H9 (cell line): ENCODE results near the gene MAZ. TPM values are rescaled to one million over a fixed set of nuclear protein-coding genes. Genes with fewer than 3 reads are reported as not detected.

ENCODE experiments used
- DNase-seq: peaks from one replicate; pipeline ENCODE4 v3.0.0-alpha.2; 2017
- H2AFZ ChIP-seq: one replicate; pipeline ENCODE4 v1.6.1; 2013; ENCODE audit warnings: mild to moderate bottlenecking, low read length, control low read depth, moderate library complexity
- H2AK5ac ChIP-seq: 2 replicates; pipeline ENCODE4 v1.6.1; 2013; ENCODE audit warnings: low read length, control low read depth, mixed read lengths; ENCODE audit not compliant: insufficient read length
- H2BK120ac ChIP-seq: one replicate; pipeline ENCODE4 v1.6.1; 2013; ENCODE audit warnings: low read depth, mild to moderate bottlenecking, low read length, control low read depth, inconsistent platforms; ENCODE audit not compliant: poor library complexity, severe bottlenecking
- H2BK12ac ChIP-seq: 2 replicates; pipeline ENCODE4 v1.6.1; 2013; ENCODE audit warnings: low read length, control low read depth, mixed read lengths, low read depth; ENCODE audit not compliant: insufficient read length
- H2BK15ac ChIP-seq: 2 replicates; pipeline ENCODE4 v1.6.1; 2013; ENCODE audit warnings: low read depth, low read length, control low read depth
- H2BK20ac ChIP-seq: one replicate; pipeline ENCODE4 v1.6.1; 2013; ENCODE audit warnings: low read depth, mild to moderate bottlenecking, low read length, control low read depth, inconsistent platforms; ENCODE audit not compliant: poor library complexity, severe bottlenecking
- H2BK5ac ChIP-seq: 2 replicates; pipeline ENCODE4 v1.6.1; 2013; ENCODE audit warnings: low read length, control low read depth, mixed read lengths; ENCODE audit not compliant: insufficient read length
- H3K14ac ChIP-seq: 2 replicates; pipeline ENCODE4 v1.6.1; 2013; ENCODE audit warnings: low read length, control low read depth; ENCODE audit not compliant: insufficient read depth
- H3K18ac ChIP-seq: 2 replicates; pipeline ENCODE4 v1.6.1; 2013; ENCODE audit warnings: low read depth, mild to moderate bottlenecking, mixed read lengths, low read length, control low read depth; ENCODE audit not compliant: insufficient read length
- H3K23ac ChIP-seq: 2 replicates; pipeline ENCODE4 v1.6.1; 2013; ENCODE audit warnings: low read length, control low read depth, mixed read lengths, low read depth; ENCODE audit not compliant: insufficient read length
- H3K23me2 ChIP-seq: 2 replicates; pipeline ENCODE4 v1.6.1; 2013; ENCODE audit warnings: low read depth, mild to moderate bottlenecking, mixed read lengths, low read length, control low read depth; ENCODE audit not compliant: insufficient read length, poor library complexity, severe bottlenecking
- H3K27ac ChIP-seq: 2 replicates; pipeline ENCODE4 v1.5.1; 2013; ENCODE audit warnings: low read length, control low read depth, mixed read lengths, low read depth; ENCODE audit not compliant: insufficient read length
- H3K27me3 ChIP-seq: 2 replicates; pipeline ENCODE4 v1.6.1; 2013; ENCODE audit warnings: low read length, control low read depth, inconsistent platforms; ENCODE audit not compliant: insufficient read depth
- H3K4ac ChIP-seq: 2 replicates; pipeline ENCODE4 v1.6.1; 2013; ENCODE audit warnings: low read depth, mild to moderate bottlenecking, control low read depth, inconsistent platforms, low read length, moderate library complexity
- H3K4me1 ChIP-seq: 2 replicates; pipeline ENCODE4 v1.6.1; 2013; ENCODE audit warnings: low read length, control low read depth, inconsistent platforms; ENCODE audit not compliant: insufficient read depth
- H3K4me2 ChIP-seq: 2 replicates; pipeline ENCODE4 v1.6.1; 2013; ENCODE audit warnings: low read length, control low read depth, mixed read lengths; ENCODE audit not compliant: insufficient read length, insufficient read depth
- H3K56ac ChIP-seq: 2 replicates; pipeline ENCODE4 v1.6.1; 2013; ENCODE audit warnings: low read depth, mild to moderate bottlenecking, mixed read lengths, low read length, control low read depth; ENCODE audit not compliant: insufficient read length
- H3K79me1 ChIP-seq: 2 replicates; pipeline ENCODE4 v1.6.1; 2013; ENCODE audit warnings: low read depth, mild to moderate bottlenecking, moderate library complexity, low read length, control low read depth, inconsistent platforms; ENCODE audit not compliant: insufficient read depth, poor library complexity, severe bottlenecking
- H3K79me2 ChIP-seq: 2 replicates; pipeline ENCODE4 v1.6.1; 2013; ENCODE audit warnings: low read length, control low read depth, inconsistent platforms; ENCODE audit not compliant: insufficient read depth
- H3K9ac ChIP-seq: 2 replicates; pipeline ENCODE4 v1.6.1; 2013; ENCODE audit warnings: low read length, control low read depth, mixed read lengths; ENCODE audit not compliant: insufficient read length; ENCODE audit errors: extremely low read depth
- H3K9me3 ChIP-seq: one replicate; pipeline ENCODE4 v1.6.1; 2013; ENCODE audit warnings: low read depth, low read length, inconsistent platforms; ENCODE audit not compliant: control insufficient read depth
- H3T11ph ChIP-seq: one replicate; pipeline ENCODE4 v1.6.1; 2013; ENCODE audit warnings: mild to moderate bottlenecking, low read length, control low read depth, inconsistent platforms
- H4K20me1 ChIP-seq: one replicate; pipeline ENCODE4 v1.6.1; 2013; ENCODE audit not compliant: control insufficient read depth, insufficient read length, insufficient read depth
- H4K5ac ChIP-seq: 2 replicates; pipeline ENCODE4 v1.6.1; 2013; ENCODE audit warnings: low read depth, mild to moderate bottlenecking, mixed read lengths, low read length, control low read depth; ENCODE audit not compliant: insufficient read length
- H4K8ac ChIP-seq: replicated peaks from 2 replicates; pipeline ENCODE4 v1.6.1; 2013; ENCODE audit warnings: low read length, control low read depth, mixed read lengths, low read depth; ENCODE audit not compliant: insufficient read length
- H4K91ac ChIP-seq: 2 replicates; pipeline ENCODE4 v1.6.1; 2013; ENCODE audit warnings: low read depth, mild to moderate bottlenecking, moderate library complexity, mixed read lengths, low read length, control low read depth; ENCODE audit not compliant: insufficient read length
- H3K27ac Mint-ChIP-seq, 3 experiments: 2 replicates in 2 of 3; 3 replicates in 1 of 3; pipeline ENCODE4 v1.8.0; 2020 to 2021; ENCODE audit warnings: mixed read lengths in 3 of 3, mild to moderate bottlenecking in 1 of 3, moderate library complexity in 1 of 3
- H3K27me3 Mint-ChIP-seq: 2 replicates; pipeline ENCODE4 v1.8.0; 2021; ENCODE audit warnings: low read depth, mild to moderate bottlenecking, moderate library complexity, mixed read lengths
- H3K36me3 Mint-ChIP-seq, 3 experiments: 2 replicates in 2 of 3; 3 replicates in 1 of 3; pipeline ENCODE4 v1.8.0; 2020 to 2021; ENCODE audit warnings: low read depth in 3 of 3, mixed read lengths in 3 of 3; ENCODE audit not compliant: insufficient read depth in 1 of 3
- H3K4me1 Mint-ChIP-seq, 2 experiments: 2 replicates each; pipeline ENCODE4 v1.8.0; 2020; ENCODE audit warnings: mixed read lengths in 2 of 2
- H3K4me3 Mint-ChIP-seq, 2 experiments: 2 replicates in 1 of 2; 3 replicates in 1 of 2; pipeline ENCODE4 v1.8.0; 2020 to 2021; ENCODE audit warnings: mild to moderate bottlenecking in 2 of 2, mixed read lengths in 2 of 2, moderate library complexity in 1 of 2
- H3K9me3 Mint-ChIP-seq, 2 experiments: 2 replicates in 1 of 2; 3 replicates in 1 of 2; pipeline ENCODE4 v1.8.0; 2020; ENCODE audit warnings: mild to moderate bottlenecking in 2 of 2, mixed read lengths in 2 of 2, moderate library complexity in 1 of 2
- CTCF ChIP-seq: fragments of 200-600 bp; sonication (generic); conservative IDR thresholded peaks from 3 replicates; pipeline ENCODE4 v1.8.0; 2021; ENCODE audit warnings: antibody characterized with exemption, mild to moderate bottlenecking
- WGBS: extraction: QIAGEN DNeasy Blood & Tissue Kit; methylation state at CpG from one replicate; pipeline ENCODE4 v1.1.7; 2013; ENCODE audit warnings: missing lambda C conversion rate, low lambda C conversion rate, mixed read lengths; ENCODE audit not compliant: insufficient read length; ENCODE audit errors: extremely low coverage; 5-methylcytosine and 5-hydroxymethylcytosine counted together
- long read RNA-seq: library from polyadenylated mRNA; unstranded; transcript quantifications from one replicate; pipeline ENCODE4 v2.0.0, GENCODE V29; 2020
- total RNA-seq: library from RNA; stranded (reverse); gene quantifications from 2 replicates; pipeline ENCODE4 v1.2.1, GENCODE V29; 2021

Gene MAZ
- total RNA-seq: 412 and 414 TPM in 2 replicates
- long read RNA-seq, transcript MAZ-214 (3 exons, 1,464 nt): major isoform, 33 of 118 reads
- long read RNA-seq, transcript MAZ-210 (3 exons, 1,455 nt): minor isoform, 10 of 118 reads
- long read RNA-seq, transcript MAZ-204 (4 exons, 672 nt): minor isoform, 12 of 118 reads
- long read RNA-seq, partial matches to known transcripts: 52 of 118 reads
- long read RNA-seq, other reads (novel, unspliced or antisense): 7 of 118 reads

- Histone ChIP-seq H4K20me1 (no peaks in the 10 kb centered on the region), H3K27ac (no peak within 1 kb of the TSS), H3K27me3 (no peaks in the 10 kb centered on the region), H3K9me3 (no peaks in the 10 kb centered on the region), H4K8ac (no peak within 1 kb of the TSS), H3K4ac (no peak within 1 kb of the TSS), H3K56ac (no peak within 1 kb of the TSS), H3K18ac (peak within 1 kb of the TSS; percentile 29), H2AK5ac (no peak within 1 kb of the TSS), H3T11ph (no peak within 1 kb of the TSS), H3K79me1 (no peaks in the 10 kb centered on the region), H2BK15ac (no peak within 1 kb of the TSS), H3K4me1 (no peaks in the 10 kb centered on the region; the same call in 1 of the 2 replicates), H4K91ac (no peak within 1 kb of the TSS), H3K14ac (peak within 1 kb of the TSS; percentile 4), H2BK20ac (no peak within 1 kb of the TSS), H3K23ac (no peak within 1 kb of the TSS), H2BK12ac (no peak within 1 kb of the TSS), H3K9ac (peak within 1 kb of the TSS; percentile 27), H3K4me2 (peak within 1 kb of the TSS; percentile 85), H2BK120ac (no peak within 1 kb of the TSS), H3K79me2 (peaks cover 2% of the 10 kb centered on the region; the same call in 1 of the 2 replicates), H2BK5ac (no peak within 1 kb of the TSS), H3K23me2 (peaks cover 19% of the 10 kb centered on the region), H2AFZ (no peak within 1 kb of the TSS), H4K5ac (no peak within 1 kb of the TSS)
- no CpG with 5 or more reads among the region's 67 CpGs for WGBS
- Mint-ChIP-seq H3K27me3 (peaks cover 1% of the 10 kb centered on the region), H3K9me3 (no peaks in the 10 kb centered on the region; a peak in 1 of 5 replicates), H3K4me1 (peaks cover 42 to 60% of the 10 kb centered on the region in 2 experiments), H3K4me3 (peak within 1 kb of the TSS; percentile 93 to 98), H3K27ac (peak within 1 kb of the TSS in 2 of 3 experiments; percentile 100; a peak in 5 of 7 replicates), H3K36me3 (peaks cover 23 to 65% (median 39%) of the 10 kb centered on the region in 3 experiments)
- DNase-seq: no peak
- no peak for TF ChIP-seq CTCF
These were observed at the start of gene MAZ for GRCh38 chr16:29806099-29806579. MAZ (plus strand) TSS chr16:29806529; CDS start chr16:29806702, 173 bp downstream.
